OCI-LY7 (cell line): Measurements from ENCODE around the gene ARID5B. TPM values are rescaled to one million over a fixed set of nuclear protein-coding genes. Genes with fewer than 3 reads are reported as not detected.

Experiments used
- BruUV-seq: library from RNA; stranded (reverse); fragments of 400-500 nt; replicated peaks from 2 replicates; lab custom pipeline; 2021; lab: Mats Ljungman, UMichigan
- CTCF ChIA-PET: fragments of 300-600 bp; sonication (Branson Sonifier 250); formaldehyde crosslinking; loops from one replicate; lab custom pipeline; 2022; ENCODE audit warnings: antibody characterized with exemption; ENCODE audit not compliant: unreplicated experiment; lab: Charles Lee
- POLR2A ChIA-PET: fragments of 300-600 bp; sonication (Branson Sonifier 250); formaldehyde crosslinking; loops from one replicate; lab custom pipeline; 2022; ENCODE audit warnings: antibody characterized with exemption; lab: Charles Lee
- DNase-seq: peaks from one replicate; pipeline ENCODE4 v3.0.0-alpha.2; 2015; ENCODE audit warnings: low spot score
- H2AFZ ChIP-seq: fragments of 200-600 bp; sonication (generic), shearing (Covaris generic); 2 replicates; pipeline ENCODE4 v1.6.1; 2014; ENCODE audit warnings: mild to moderate bottlenecking, antibody characterized with exemption, low read length, moderate library complexity
- H3K27ac ChIP-seq: fragments of 200-600 bp; sonication (generic); 2 replicates; pipeline ENCODE4 v1.5.1; 2014; ENCODE audit warnings: mixed run types, low read depth, mild to moderate bottlenecking, moderate library complexity, low read length, inconsistent platforms; ENCODE audit not compliant: poor library complexity, severe bottlenecking
- H3K36me3 ChIP-seq: fragments of 200-600 bp; sonication (generic); 2 replicates; pipeline ENCODE4 v1.6.1; 2014; ENCODE audit warnings: mild to moderate bottlenecking, antibody characterized with exemption, low read length, moderate library complexity, mixed read lengths; ENCODE audit not compliant: insufficient read depth
- H3K4me1 ChIP-seq: fragments of 200-600 bp; sonication (generic); 2 replicates; pipeline ENCODE4 v1.5.1; 2014; ENCODE audit warnings: mild to moderate bottlenecking, low read length; ENCODE audit not compliant: insufficient read depth, poor library complexity, severe bottlenecking
- H3K4me2 ChIP-seq: fragments of 200-600 bp; sonication (generic); 2 replicates; pipeline ENCODE4 v1.6.1; 2014; ENCODE audit warnings: mild to moderate bottlenecking, low read length
- H3K4me3 ChIP-seq: fragments of 200-600 bp; sonication (generic); 2 replicates; pipeline ENCODE4 v1.5.1; 2014; ENCODE audit warnings: mild to moderate bottlenecking, low read depth, low read length; ENCODE audit not compliant: poor library complexity, severe bottlenecking
- H3K79me2 ChIP-seq: fragments of 200-600 bp; sonication (generic); 2 replicates; pipeline ENCODE4 v1.6.1; 2016; ENCODE audit warnings: low read depth, mild to moderate bottlenecking, low read length, moderate library complexity, mixed read lengths; ENCODE audit not compliant: insufficient read depth
- H3K9me2 ChIP-seq: fragments of 200-600 bp; sonication (generic); 2 replicates; pipeline ENCODE4 v1.6.1; 2016; ENCODE audit warnings: mild to moderate bottlenecking, low read length, mixed read lengths; ENCODE audit not compliant: insufficient read depth
- H3K9me3 ChIP-seq: fragments of 200-600 bp; sonication (generic); 2 replicates; pipeline ENCODE4 v1.6.1; 2014; ENCODE audit warnings: mild to moderate bottlenecking, mixed run types, low read length, mixed read lengths
- H4K20me1 ChIP-seq: fragments of 200-600 bp; sonication (generic); 2 replicates; pipeline ENCODE4 v1.6.1; 2014; ENCODE audit warnings: mild to moderate bottlenecking, antibody characterized with exemption, low read length, moderate library complexity, mixed read lengths; ENCODE audit not compliant: insufficient read depth
- EZH2phosphoT487 ChIP-seq: fragments of 200-600 bp; sonication (generic); IDR thresholded peaks from 2 replicates; pipeline ENCODE4 v1.6.1; 2018; ENCODE audit warnings: low read depth, borderline replicate concordance, mild to moderate bottlenecking, mixed run types, antibody characterized with exemption, low read length, moderate library complexity, mixed read lengths
- intact Hi-C: fragments of 100-400 bp; cut with micrococcal nuclease; formaldehyde crosslinking; loops from one replicate; pipeline ENCODE4 v1.10.0; 2022; ENCODE audit not compliant: unreplicated experiment
- total RNA-seq, 2 experiments: library from RNA; depleted of rRNA in 1 of 2; stranded (reverse); fragments of >200 nt in 1 of 2; shearing (Covaris generic) in 1 of 2; gene quantifications; 2 replicates each; pipeline ENCODE4 v1.2.3, GENCODE V29; 2014 to 2022
- TF ChIP-seq, protein P1 (sequence below): fragments of 200-600 bp; sonication (generic); conservative IDR thresholded peaks from 2 replicates; pipeline ENCODE4 v1.5.1; 2014; ENCODE audit warnings: mild to moderate bottlenecking, antibody characterized with exemption, low read length, moderate library complexity, mixed read lengths

The ARID5B gene
- total RNA-seq, 2 experiments from 2014 or later: 38.0 to 56.7 TPM

- Histone ChIP-seq H3K79me2 (no peaks in the 10 kb centered on the region), H3K9me3 (no peaks in the 10 kb centered on the region), H3K27ac (no peak overlapping the region), H4K20me1 (no peaks in the 10 kb centered on the region), H3K4me1 (peaks cover under 1% of the 10 kb centered on the region), H2AFZ (no peak overlapping the region), H3K4me2 (no peak overlapping the region), H3K4me3 (no peak overlapping the region), H3K36me3 (no peaks in the 10 kb centered on the region), H3K9me2 (no peaks in the 10 kb centered on the region)
- no peak for TF ChIP-seq EZH2phosphoT487
- TF ChIP-seq, protein P1, sequence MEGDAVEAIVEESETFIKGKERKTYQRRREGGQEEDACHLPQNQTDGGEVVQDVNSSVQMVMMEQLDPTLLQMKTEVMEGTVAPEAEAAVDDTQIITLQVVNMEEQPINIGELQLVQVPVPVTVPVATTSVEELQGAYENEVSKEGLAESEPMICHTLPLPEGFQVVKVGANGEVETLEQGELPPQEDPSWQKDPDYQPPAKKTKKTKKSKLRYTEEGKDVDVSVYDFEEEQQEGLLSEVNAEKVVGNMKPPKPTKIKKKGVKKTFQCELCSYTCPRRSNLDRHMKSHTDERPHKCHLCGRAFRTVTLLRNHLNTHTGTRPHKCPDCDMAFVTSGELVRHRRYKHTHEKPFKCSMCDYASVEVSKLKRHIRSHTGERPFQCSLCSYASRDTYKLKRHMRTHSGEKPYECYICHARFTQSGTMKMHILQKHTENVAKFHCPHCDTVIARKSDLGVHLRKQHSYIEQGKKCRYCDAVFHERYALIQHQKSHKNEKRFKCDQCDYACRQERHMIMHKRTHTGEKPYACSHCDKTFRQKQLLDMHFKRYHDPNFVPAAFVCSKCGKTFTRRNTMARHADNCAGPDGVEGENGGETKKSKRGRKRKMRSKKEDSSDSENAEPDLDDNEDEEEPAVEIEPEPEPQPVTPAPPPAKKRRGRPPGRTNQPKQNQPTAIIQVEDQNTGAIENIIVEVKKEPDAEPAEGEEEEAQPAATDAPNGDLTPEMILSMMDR: no peak
- CTCF ChIA-PET: no interaction called here
- intact Hi-C loops: no loop called here
- POLR2A ChIA-PET: no interaction called here
- DNase-seq: no peak
- no TSS peak for BruUV-seq
Observed at GRCh38 chr10:61888744-61889143, 12.8 kb upstream of the ARID5B start.

DNA sequence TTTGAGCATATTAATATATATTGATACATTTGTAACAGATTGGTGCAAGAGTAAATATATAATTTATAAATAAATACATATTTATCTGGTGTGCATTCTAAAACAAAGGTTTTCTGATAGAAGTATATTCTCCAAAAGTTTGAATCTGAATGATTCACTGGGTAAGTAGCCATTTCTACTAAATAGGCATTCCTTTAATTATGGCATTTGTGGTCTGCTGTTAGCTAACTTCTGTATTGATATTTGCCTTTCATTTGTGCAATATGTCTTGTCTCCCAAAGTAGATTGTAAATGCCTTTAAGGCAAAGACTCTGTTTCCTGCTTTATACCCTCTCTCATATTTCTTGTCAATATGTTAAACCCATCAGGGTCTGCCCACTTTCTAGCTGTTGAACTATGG lies 11.1 kb upstream of the ARID5B start:
- Histone ChIP-seq H3K4me2 (no peak overlapping the region), H3K9me2 (no peaks in the 10 kb centered on the region), H4K20me1 (no peaks in the 10 kb centered on the region), H3K4me3 (no peak overlapping the region), H3K36me3 (no peaks in the 10 kb centered on the region), H3K4me1 (no peaks in the 10 kb centered on the region), H3K79me2 (no peaks in the 10 kb centered on the region), H3K9me3 (no peaks in the 10 kb centered on the region), H3K27ac (no peak overlapping the region), H2AFZ (no peak overlapping the region)
- TF ChIP-seq, protein P1: no peak
- no peak for TF ChIP-seq EZH2phosphoT487
- no peak for DNase-seq
- BruUV-seq: no TSS peak
- intact Hi-C loops: no loop called here
- ChIA-PET CTCF (no interaction called here), POLR2A (interaction anchor here (0.6 to 1.4 kb wide), 3 partner anchors 8 to 159 kb away, joined by 3 to 6 read pairs (median 3); no protein-coding TSS in a partner anchor)

- H3K27ac ChIP-seq: no peak overlapping the region
- ChIA-PET CTCF (no interaction called here), POLR2A (interaction anchor here (0.6 to 1.4 kb wide), 3 partner anchors 8 to 11 kb away, joined by 3 to 6 read pairs (median 4); no protein-coding TSS in a partner anchor)
- no peaks in the 10 kb centered on the region for H4K20me1 ChIP-seq
- no peaks in the 10 kb centered on the region for H3K4me1 ChIP-seq
- H3K9me2 ChIP-seq: no peaks in the 10 kb centered on the region
- H3K4me3 ChIP-seq: no peak overlapping the region
- intact Hi-C loops: no loop called here
- no peaks in the 10 kb centered on the region for H3K79me2 ChIP-seq
- no peak for DNase-seq
- H3K4me2 ChIP-seq: no peak overlapping the region
- H3K9me3 ChIP-seq: no peaks in the 10 kb centered on the region
- H3K36me3 ChIP-seq: no peaks in the 10 kb centered on the region
- no TSS peak for BruUV-seq
- TF ChIP-seq, protein P1: no peak
- TF ChIP-seq EZH2phosphoT487: no peak
- H2AFZ ChIP-seq: no peak overlapping the region
Observed at GRCh38 chr10:61890881-61891409, 10.6 kb upstream of the ARID5B start.
